Neural progenitor cell (in vitro differentiated cells): ENCODE results near the gene GRID1. TPM values are rescaled to one million over a fixed set of nuclear protein-coding genes. Genes with fewer than 3 reads are reported as not detected.

ENCODE experiments used
- DNase-seq: peaks from one replicate; pipeline ENCODE4 v3.0.0-alpha.2; 2016; ENCODE audit warnings: low spot score
- H2AFZ ChIP-seq: fragments of 200-600 bp; sonication (generic); replicated peaks from 2 replicates; pipeline ENCODE4 v1.6.1; 2016; ENCODE audit warnings: antibody characterized with exemption
- H3F3A ChIP-seq: fragments of 200-600 bp; sonication (generic); 2 replicates; pipeline ENCODE4 v1.6.1; 2016; ENCODE audit warnings: antibody characterized with exemption, low read depth
- H3K27ac ChIP-seq: fragments of 200-600 bp; sonication (generic); 2 replicates; pipeline ENCODE4 v1.5.1; 2016; ENCODE audit warnings: mild to moderate bottlenecking
- H3K27me3 ChIP-seq: fragments of 200-600 bp; sonication (generic); 2 replicates; pipeline ENCODE4 v1.6.1; 2016; ENCODE audit warnings: mild to moderate bottlenecking, moderate library complexity
- H3K36me3 ChIP-seq: fragments of 200-600 bp; sonication (generic); 2 replicates; pipeline ENCODE4 v1.5.1; 2016
- H3K4me1 ChIP-seq: fragments of 200-600 bp; sonication (generic); 2 replicates; pipeline ENCODE4 v1.6.1; 2016; ENCODE audit warnings: mixed run types
- H3K4me2 ChIP-seq: fragments of 200-600 bp; sonication (generic); 2 replicates; pipeline ENCODE4 v1.6.1; 2016
- H3K4me3 ChIP-seq: fragments of 200-600 bp; sonication (generic); 2 replicates; pipeline ENCODE4 v1.5.1; 2016
- H3K79me2 ChIP-seq: fragments of 200-600 bp; sonication (generic); 2 replicates; pipeline ENCODE4 v1.6.1; 2016; ENCODE audit warnings: low read depth
- H3K9ac ChIP-seq: fragments of 200-600 bp; sonication (generic); 2 replicates; pipeline ENCODE4 v1.6.1; 2016
- H3K9me3 ChIP-seq: fragments of 200-600 bp; sonication (generic); 2 replicates; pipeline ENCODE4 v1.5.1; 2016; ENCODE audit warnings: low read depth
- H4K20me1 ChIP-seq: fragments of 200-600 bp; sonication (generic); 2 replicates; pipeline ENCODE4 v1.6.1; 2016; ENCODE audit warnings: low read depth
- H3K27ac Mint-ChIP-seq: 3 replicates; pipeline ENCODE4 v1.8.0; 2021; ENCODE audit warnings: mixed read lengths
- H3K27me3 Mint-ChIP-seq: 2 replicates; pipeline ENCODE4 v1.8.0; 2022; ENCODE audit warnings: low read depth, mild to moderate bottlenecking, inconsistent platforms, moderate library complexity, mixed read lengths; ENCODE audit not compliant: insufficient read depth
- H3K36me3 Mint-ChIP-seq: 3 replicates; pipeline ENCODE4 v1.8.0; 2021; ENCODE audit warnings: mixed read lengths
- H3K4me1 Mint-ChIP-seq: 3 replicates; pipeline ENCODE4 v1.8.0; 2021; ENCODE audit warnings: mixed read lengths
- H3K4me3 Mint-ChIP-seq: 3 replicates; pipeline ENCODE4 v1.8.0; 2021; ENCODE audit warnings: mild to moderate bottlenecking, moderate library complexity, mixed read lengths
- H3K9me3 Mint-ChIP-seq: 3 replicates; pipeline ENCODE4 v1.8.0; 2020; ENCODE audit warnings: mixed read lengths
- EZH2 ChIP-seq: fragments of 200-600 bp; sonication (generic); IDR thresholded peaks from 2 replicates; pipeline ENCODE4 v1.6.1; 2017; ENCODE audit warnings: antibody characterized with exemption, mild to moderate bottlenecking, moderate library complexity
- EZH2phosphoT487 ChIP-seq: fragments of 200-600 bp; sonication (generic); IDR thresholded peaks from 2 replicates; pipeline ENCODE4 v1.6.1; 2017; ENCODE audit warnings: antibody characterized with exemption
- total RNA-seq: library from RNA; depleted of rRNA; stranded (reverse); fragments of >200 nt; gene quantifications from 2 replicates; pipeline ENCODE4 v1.2.3, GENCODE V29; 2015; ENCODE audit warnings: low replicate concordance
- TF ChIP-seq, protein P1 (sequence below): fragments of 200-600 bp; sonication (generic); IDR thresholded peaks from 2 replicates; pipeline ENCODE4 v1.5.1; 2017; ENCODE audit warnings: antibody characterized with exemption, mild to moderate bottlenecking

Gene GRID1
- total RNA-seq, 1 donor from 2014 or later: not detected

DNA sequence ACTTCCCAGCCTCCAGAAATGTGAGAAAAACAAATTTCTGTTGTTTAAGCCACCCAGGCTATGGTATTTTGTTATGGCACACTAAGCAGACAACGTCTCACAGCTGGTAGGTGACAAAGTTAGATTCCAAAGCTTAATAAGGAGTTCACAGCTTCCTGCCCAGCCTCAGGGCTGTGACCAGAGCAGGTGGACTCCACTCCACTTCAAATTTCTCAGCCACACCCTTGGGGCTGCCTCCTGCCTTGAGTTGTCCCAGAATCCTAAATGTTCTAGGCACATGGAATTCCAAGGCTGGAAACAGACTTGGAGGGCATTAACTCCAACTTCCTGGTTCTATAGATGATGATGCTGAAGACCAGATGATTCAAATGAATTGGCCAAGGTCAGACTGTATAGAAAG is 310.7 kb downstream of the GRID1 start:
- H3K4me2 ChIP-seq: no peak overlapping the region
- no peak overlapping the region for H2AFZ ChIP-seq
- H3K9me3 ChIP-seq: no peaks in the 10 kb centered on the region
- Mint-ChIP-seq H3K9me3 (no peaks in the 10 kb centered on the region), H3K4me1 (no peaks in the 10 kb centered on the region), H3K36me3 (no peaks in the 10 kb centered on the region), H3K27me3 (peaks cover 11% of the 10 kb centered on the region), H3K4me3 (no peak overlapping the region), H3K27ac (no peak overlapping the region)
- H3K36me3 ChIP-seq: no peaks in the 10 kb centered on the region
- H3F3A ChIP-seq: no peaks in the 10 kb centered on the region
- H3K4me1 ChIP-seq: no peaks in the 10 kb centered on the region
- DNase-seq: no peak
- no peak overlapping the region for H3K4me3 ChIP-seq
- H3K79me2 ChIP-seq: no peaks in the 10 kb centered on the region
- no peak overlapping the region for H3K27ac ChIP-seq
- no peak overlapping the region for H3K9ac ChIP-seq
- TF ChIP-seq EZH2phosphoT487 (no peak), EZH2 (no peak)
- TF ChIP-seq, protein P1, sequence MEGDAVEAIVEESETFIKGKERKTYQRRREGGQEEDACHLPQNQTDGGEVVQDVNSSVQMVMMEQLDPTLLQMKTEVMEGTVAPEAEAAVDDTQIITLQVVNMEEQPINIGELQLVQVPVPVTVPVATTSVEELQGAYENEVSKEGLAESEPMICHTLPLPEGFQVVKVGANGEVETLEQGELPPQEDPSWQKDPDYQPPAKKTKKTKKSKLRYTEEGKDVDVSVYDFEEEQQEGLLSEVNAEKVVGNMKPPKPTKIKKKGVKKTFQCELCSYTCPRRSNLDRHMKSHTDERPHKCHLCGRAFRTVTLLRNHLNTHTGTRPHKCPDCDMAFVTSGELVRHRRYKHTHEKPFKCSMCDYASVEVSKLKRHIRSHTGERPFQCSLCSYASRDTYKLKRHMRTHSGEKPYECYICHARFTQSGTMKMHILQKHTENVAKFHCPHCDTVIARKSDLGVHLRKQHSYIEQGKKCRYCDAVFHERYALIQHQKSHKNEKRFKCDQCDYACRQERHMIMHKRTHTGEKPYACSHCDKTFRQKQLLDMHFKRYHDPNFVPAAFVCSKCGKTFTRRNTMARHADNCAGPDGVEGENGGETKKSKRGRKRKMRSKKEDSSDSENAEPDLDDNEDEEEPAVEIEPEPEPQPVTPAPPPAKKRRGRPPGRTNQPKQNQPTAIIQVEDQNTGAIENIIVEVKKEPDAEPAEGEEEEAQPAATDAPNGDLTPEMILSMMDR: no peak
- no peaks in the 10 kb centered on the region for H3K27me3 ChIP-seq
- no peaks in the 10 kb centered on the region for H4K20me1 ChIP-seq

GRCh38 chr10:86053675-86054074 is 312.9 kb downstream of the GRID1 start:
- no peak overlapping the region for H2AFZ ChIP-seq
- H3K4me2 ChIP-seq: no peak overlapping the region
- H3K4me1 ChIP-seq: no peaks in the 10 kb centered on the region
- no peak for DNase-seq
- Mint-ChIP-seq H3K9me3 (no peaks in the 10 kb centered on the region), H3K4me3 (no peak overlapping the region), H3K4me1 (no peaks in the 10 kb centered on the region), H3K27ac (no peak overlapping the region), H3K27me3 (peaks cover 11% of the 10 kb centered on the region), H3K36me3 (no peaks in the 10 kb centered on the region)
- H3F3A ChIP-seq: no peaks in the 10 kb centered on the region
- no peaks in the 10 kb centered on the region for H3K9me3 ChIP-seq
- no peaks in the 10 kb centered on the region for H3K36me3 ChIP-seq
- no peaks in the 10 kb centered on the region for H4K20me1 ChIP-seq
- no peaks in the 10 kb centered on the region for H3K27me3 ChIP-seq
- TF ChIP-seq EZH2 (no peak), EZH2phosphoT487 (no peak)
- TF ChIP-seq, protein P1: no peak
- no peak overlapping the region for H3K9ac ChIP-seq
- H3K27ac ChIP-seq: no peak overlapping the region
- no peak overlapping the region for H3K4me3 ChIP-seq
- H3K79me2 ChIP-seq: no peaks in the 10 kb centered on the region

DNA sequence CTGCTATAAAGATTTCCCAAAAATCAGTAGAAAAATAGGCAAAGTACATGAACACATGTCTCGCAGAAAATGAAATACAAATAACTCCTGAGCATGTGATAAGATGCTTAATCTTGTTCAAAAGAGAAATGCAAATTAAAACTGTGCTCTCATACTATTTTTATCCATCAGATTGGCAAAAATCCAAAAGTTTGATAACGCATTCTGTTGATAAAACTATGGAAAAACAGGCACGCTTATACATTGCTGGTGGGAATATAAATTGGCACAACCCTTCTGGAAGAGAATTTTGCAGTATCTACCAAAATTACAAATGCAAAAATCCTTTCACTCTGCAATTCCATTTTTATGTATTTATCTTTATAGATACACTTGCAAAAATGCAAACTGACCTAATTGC is 315.0 kb downstream of the GRID1 start:
- no peaks in the 10 kb centered on the region for H3K9me3 ChIP-seq
- H3K4me3 Mint-ChIP-seq: no peak overlapping the region
- H3K9me3 Mint-ChIP-seq: no peaks in the 10 kb centered on the region
- no peak overlapping the region for H3K4me3 ChIP-seq
- H3K27me3 Mint-ChIP-seq: peaks cover 3% of the 10 kb centered on the region
- no peaks in the 10 kb centered on the region for H4K20me1 ChIP-seq
- TF ChIP-seq, protein P1: no peak
- TF ChIP-seq EZH2 (no peak), EZH2phosphoT487 (no peak)
- no peaks in the 10 kb centered on the region for H3K36me3 Mint-ChIP-seq
- H3K27ac Mint-ChIP-seq: no peak overlapping the region
- H3K9ac ChIP-seq: no peak overlapping the region
- H3K79me2 ChIP-seq: no peaks in the 10 kb centered on the region
- H3K4me1 ChIP-seq: no peaks in the 10 kb centered on the region
- no peaks in the 10 kb centered on the region for H3F3A ChIP-seq
- no peaks in the 10 kb centered on the region for H3K27me3 ChIP-seq
- H3K36me3 ChIP-seq: no peaks in the 10 kb centered on the region
- H3K27ac ChIP-seq: no peak overlapping the region
- H3K4me1 Mint-ChIP-seq: peaks cover 3% of the 10 kb centered on the region
- H2AFZ ChIP-seq: no peak overlapping the region
- no peak overlapping the region for H3K4me2 ChIP-seq
- no peak for DNase-seq
